ENCODE measurements around the gene LAMA4.

GRCh38 chr6:112169541-112169940 is 84.8 kb downstream of the LAMA4 start:
- TF ChIP-seq CTCF (IDR thresholded peaks at IDR 0.05): no peak
- TF ChIP-seq POLR2A (IDR thresholded peaks at IDR 0.05): no peak

Measured in uterus (tissue), 2 donors.